Measurements from ENCODE around the gene AOPEP. TPM values are rescaled to one million over a fixed set of nuclear protein-coding genes. Genes with fewer than 3 reads are reported as not detected.

Gene AOPEP
- total and polyA plus RNA-seq, 2 donors (not counting 3 experiments of a cell fraction or from before 2014, with no cell fraction given): 20.2 to 41.6 TPM

- intact Hi-C loops (cut with micrococcal nuclease): no loop called here
- no peaks in the 10 kb centered on the region for H3K79me2 ChIP-seq (ENCODE audit: control insufficient read depth, insufficient read depth, low read length)
- POLR2A ChIA-PET: no interaction called here
- no peaks in the 10 kb centered on the region for H3K9me3 ChIP-seq (replicated peaks; ENCODE audit: control insufficient read depth, insufficient read depth, low read length)
- no peak overlapping the region for H3K4me2 ChIP-seq (ENCODE audit: insufficient read depth, low read length)
- H2AFZ ChIP-seq (ENCODE audit: low read depth, low read length): no peak overlapping the region
- dilution Hi-C loops (cut with MboI; ENCODE audit: extremely low pct_ligation_motif_present, low sequenced_read_pairs): no loop called here
- H4K20me1 ChIP-seq (replicated peaks; ENCODE audit: control insufficient read depth, extremely low read depth, insufficient read depth, low read length): no peaks in the 10 kb centered on the region
- DNase-seq (ENCODE audit: low read depth, low spot score) (no peak), FAIRE-seq (no peak)
- no peaks in the 10 kb centered on the region for H3K9me1 ChIP-seq (replicated peaks; ENCODE audit: control insufficient read depth, extremely low read depth, insufficient read depth, low read length)
- CTCF ChIA-PET: interaction anchor here (1.1 to 5.8 kb wide), 7 partner anchors 10 to 435 kb away, joined by 3 to 48 read pairs (median 4); no protein-coding TSS in a partner anchor
- H3K36me3 ChIP-seq (ENCODE audit: control insufficient read depth in 2 of 2, extremely low read depth in 1 of 2, insufficient read depth in 2 of 2, low read length in 2 of 2): no peaks in the 10 kb centered on the region
- H3K4me3 ChIP-seq (replicated peaks in 1 of 3; ENCODE audit: insufficient read depth in 1 of 3, low read depth in 1 of 3, low read length in 3 of 3): no peak overlapping the region
- H3K27me3 ChIP-seq (ENCODE audit: control insufficient read depth in 2 of 2, insufficient read depth in 2 of 2, low read length in 2 of 2): no peaks in the 10 kb centered on the region
- no peaks in the 10 kb centered on the region for H3K4me1 ChIP-seq (ENCODE audit: control insufficient read depth, extremely low read depth, insufficient read depth, low read length)
- no TSS peak for BruUV-seq (replicated peaks)
- no peak for TF ChIP-seq JUN (IDR thresholded peaks at IDR 0.05; ENCODE audit: borderline replicate concordance, insufficient read depth, insufficient read length, low read depth)
- TF ChIP-seq, protein P1, sequence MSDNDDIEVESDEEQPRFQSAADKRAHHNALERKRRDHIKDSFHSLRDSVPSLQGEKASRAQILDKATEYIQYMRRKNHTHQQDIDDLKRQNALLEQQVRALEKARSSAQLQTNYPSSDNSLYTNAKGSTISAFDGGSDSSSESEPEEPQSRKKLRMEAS (IDR thresholded peaks at IDR 0.05; ENCODE audit: insufficient read depth, insufficient read length): no peak
- TF ChIP-seq MYC (IDR thresholded peaks at IDR 0.05; ENCODE audit: low read depth, low read length): no peak
- no peak for TF ChIP-seq POLR2A (IDR thresholded peaks at IDR 0.05; ENCODE audit: low read depth, low read length)
- TF ChIP-seq EZH2 (IDR thresholded peaks at IDR 0.05; ENCODE audit: borderline replicate concordance, low read depth, low read length, severe bottlenecking): no peak
- no peak for TF ChIP-seq FOS (IDR thresholded peaks at IDR 0.05; ENCODE audit: borderline replicate concordance, insufficient read depth, low read length)
- TF ChIP-seq, protein P2, sequence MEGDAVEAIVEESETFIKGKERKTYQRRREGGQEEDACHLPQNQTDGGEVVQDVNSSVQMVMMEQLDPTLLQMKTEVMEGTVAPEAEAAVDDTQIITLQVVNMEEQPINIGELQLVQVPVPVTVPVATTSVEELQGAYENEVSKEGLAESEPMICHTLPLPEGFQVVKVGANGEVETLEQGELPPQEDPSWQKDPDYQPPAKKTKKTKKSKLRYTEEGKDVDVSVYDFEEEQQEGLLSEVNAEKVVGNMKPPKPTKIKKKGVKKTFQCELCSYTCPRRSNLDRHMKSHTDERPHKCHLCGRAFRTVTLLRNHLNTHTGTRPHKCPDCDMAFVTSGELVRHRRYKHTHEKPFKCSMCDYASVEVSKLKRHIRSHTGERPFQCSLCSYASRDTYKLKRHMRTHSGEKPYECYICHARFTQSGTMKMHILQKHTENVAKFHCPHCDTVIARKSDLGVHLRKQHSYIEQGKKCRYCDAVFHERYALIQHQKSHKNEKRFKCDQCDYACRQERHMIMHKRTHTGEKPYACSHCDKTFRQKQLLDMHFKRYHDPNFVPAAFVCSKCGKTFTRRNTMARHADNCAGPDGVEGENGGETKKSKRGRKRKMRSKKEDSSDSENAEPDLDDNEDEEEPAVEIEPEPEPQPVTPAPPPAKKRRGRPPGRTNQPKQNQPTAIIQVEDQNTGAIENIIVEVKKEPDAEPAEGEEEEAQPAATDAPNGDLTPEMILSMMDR (IDR thresholded peaks at IDR 0.05; ENCODE audit: extremely low read depth in 1 of 2, insufficient read depth in 1 of 2, low read depth in 1 of 2, low read length in 2 of 2): no peak
- TF ChIP-seq POLR2AphosphoS5 (IDR thresholded peaks at IDR 0.05; ENCODE audit: insufficient read depth, low read depth, low read length): no peak
- TF ChIP-seq GATA2 (IDR thresholded peaks at IDR 0.05; ENCODE audit: insufficient read depth, insufficient read length, low read depth, low read length): no peak
- no peak overlapping the region for H3K27ac ChIP-seq (ENCODE audit: insufficient read depth, low read depth, low read length)
- H3K9ac ChIP-seq (replicated peaks; ENCODE audit: extremely low read depth, insufficient read depth, low read length): no peak overlapping the region
Measured at GRCh38 chr9:95116002-95116807, 389.7 kb downstream of the AOPEP start.

All from endothelial cell of umbilical vein (primary cell).